Caco-2 (cell line): ENCODE data around the gene IQGAP1. TPM values are rescaled to one million over a fixed set of nuclear protein-coding genes. Genes with fewer than 3 reads are reported as not detected.
A peak's percentile ranks its signal among the peaks of the same experiment; 100 is the strongest.
"Not testable (repeated sequence)": the region's sequence is repeated elsewhere in the genome, so short reads cannot be mapped to it uniquely, and the experiment has no call there.

Source experiments
- BruUV-seq: library from RNA; stranded (reverse); fragments of 400-500 nt; replicated peaks from 2 replicates; lab custom pipeline; 2021; lab: Mats Ljungman, UMichigan
- CTCF ChIA-PET: fragments of 300-600 bp; sonication (Branson Sonifier 250); formaldehyde crosslinking; loops from one replicate; lab custom pipeline; 2022; ENCODE audit warnings: antibody characterized with exemption; lab: Charles Lee
- POLR2A ChIA-PET: fragments of 300-600 bp; sonication (Branson Sonifier 250); formaldehyde crosslinking; loops from one replicate; lab custom pipeline; 2022; ENCODE audit warnings: antibody characterized with exemption; lab: Charles Lee
- DNase-seq, 2 experiments: peaks; one replicate each; pipeline versions ENCODE4 v3.0.0 to v3.0.0-alpha.2; 2020 to 2022
- H3K27me3 ChIP-seq: replicated peaks from 2 replicates; pipeline ENCODE4 v1.6.0; 2011; ENCODE audit warnings: low read length; ENCODE audit not compliant: control insufficient read depth, insufficient read depth
- H3K36me3 ChIP-seq: 2 replicates; pipeline ENCODE4 v1.5.1; 2011; ENCODE audit warnings: low read length; ENCODE audit not compliant: control insufficient read depth, insufficient read depth
- H3K4me1 ChIP-seq: fragments of 250-450 bp; sonication (Bioruptor Pico); 2 replicates; pipeline ENCODE4 v1.5.1; 2020; ENCODE audit warnings: mild to moderate bottlenecking
- H3K4me3 ChIP-seq: 2 replicates; pipeline ENCODE4 v1.5.1; 2011; ENCODE audit warnings: low read depth, mild to moderate bottlenecking, control low read depth, low read length
- H3K9me3 ChIP-seq: fragments of 250-450 bp; sonication (Bioruptor Pico); 2 replicates; pipeline ENCODE4 v1.5.1; 2020; ENCODE audit warnings: mild to moderate bottlenecking, moderate library complexity
- H3K27ac Mint-ChIP-seq: one replicate; pipeline ENCODE4 v1.8.0; 2022; ENCODE audit warnings: mixed read lengths; ENCODE audit not compliant: unreplicated experiment
- H3K27me3 Mint-ChIP-seq: one replicate; pipeline ENCODE4 v1.8.0; 2022; ENCODE audit warnings: mixed read lengths; ENCODE audit not compliant: insufficient read depth, unreplicated experiment
- H3K36me3 Mint-ChIP-seq: one replicate; pipeline ENCODE4 v1.8.0; 2022; ENCODE audit warnings: mild to moderate bottlenecking, mixed read lengths; ENCODE audit not compliant: insufficient read depth, unreplicated experiment
- H3K4me1 Mint-ChIP-seq: one replicate; pipeline ENCODE4 v1.8.0; 2022; ENCODE audit warnings: low read depth, mixed read lengths; ENCODE audit not compliant: unreplicated experiment
- H3K4me3 Mint-ChIP-seq: one replicate; pipeline ENCODE4 v1.8.0; 2022; ENCODE audit warnings: mild to moderate bottlenecking, moderate library complexity, mixed read lengths; ENCODE audit not compliant: unreplicated experiment
- H3K9me3 Mint-ChIP-seq: one replicate; pipeline ENCODE4 v1.8.0; 2022; ENCODE audit warnings: mixed read lengths; ENCODE audit not compliant: unreplicated experiment
- intact Hi-C: fragments of 100-400 bp; cut with micrococcal nuclease; formaldehyde crosslinking; loops from one replicate; pipeline ENCODE4 v1.10.0; 2022; ENCODE audit not compliant: unreplicated experiment
- total RNA-seq: library from RNA; stranded (reverse); gene quantifications from 2 replicates; pipeline ENCODE4 v1.2.3, GENCODE V29; 2022
- TF ChIP-seq, protein P1 (sequence below), 2 experiments: fragments of 200-600 bp in 1 of 2; IDR thresholded peaks; 1 replicate in 1 of 2; 2 replicates in 1 of 2; pipeline versions ENCODE4 v1.5.1 to v1.8.0; 2011 to 2022; ENCODE audit warnings: antibody characterized with exemption in 1 of 2, control low read depth in 1 of 2, inconsistent platforms in 1 of 2, low read depth in 1 of 2, low read length in 1 of 2, mild to moderate bottlenecking in 1 of 2, moderate library complexity in 1 of 2; ENCODE audit not compliant: insufficient read depth in 1 of 2, severe bottlenecking in 1 of 2, unreplicated experiment in 1 of 2

Gene IQGAP1
- total RNA-seq, 1 experiment from 2014 or later, result 142 TPM

DNA sequence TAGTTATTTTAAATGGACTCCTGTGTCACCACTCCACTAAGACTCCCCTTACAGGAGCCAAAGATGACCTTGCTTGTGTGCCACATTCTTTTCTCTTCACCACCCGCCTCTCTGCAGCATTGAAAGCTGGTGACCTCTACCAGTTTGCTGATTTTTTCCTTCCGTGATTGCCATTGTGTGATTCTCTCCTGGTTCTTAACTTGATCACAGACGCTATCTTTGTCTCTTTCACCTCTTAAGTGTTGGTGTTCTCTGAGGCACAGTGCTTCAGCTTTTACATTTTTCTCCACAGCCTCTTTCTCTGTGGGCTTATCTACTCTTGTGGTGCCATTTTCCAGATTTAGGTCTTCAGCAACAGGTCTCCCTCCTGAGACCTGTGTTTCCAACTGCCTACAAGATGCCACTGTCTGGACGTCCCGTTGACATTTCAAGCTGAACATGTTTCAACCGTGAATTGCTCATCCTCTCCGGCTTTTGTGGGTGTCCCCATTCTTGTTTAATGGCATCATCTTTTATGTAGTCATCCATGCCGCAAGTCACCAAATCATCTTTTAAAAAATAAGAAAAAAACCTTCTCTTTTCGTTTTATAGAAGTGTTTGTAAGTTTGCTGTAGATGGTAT lies 26.5 kb downstream of the IQGAP1 start:
- Mint-ChIP-seq H3K4me1 (peaks cover 51% of the 10 kb centered on the region), H3K9me3 (no peaks in the 10 kb centered on the region), H3K27me3 (no peaks in the 10 kb centered on the region), H3K4me3 (peak overlapping the region; percentile 59), H3K36me3 (peaks cover 35% of the 10 kb centered on the region), H3K27ac (peak overlapping the region; percentile 88)
- intact Hi-C loops, result no loop called here
- no TSS peak for BruUV-seq
- ChIA-PET CTCF (no interaction called here), POLR2A (interaction anchor here (0.6 to 1.6 kb wide), 4 partner anchors 21 to 445 kb away, joined by 3 to 6 read pairs (median 4); partner anchors contain the start of genes IQGAP1 and ZNF774)
- Histone ChIP-seq H3K4me3 (no peak overlapping the region), H3K4me1 (peaks cover 50% of the 10 kb centered on the region), H3K36me3 (no peaks in the 10 kb centered on the region), H3K9me3 (no peaks in the 10 kb centered on the region), H3K27me3 (no peaks in the 10 kb centered on the region)
- TF ChIP-seq, protein P1, sequence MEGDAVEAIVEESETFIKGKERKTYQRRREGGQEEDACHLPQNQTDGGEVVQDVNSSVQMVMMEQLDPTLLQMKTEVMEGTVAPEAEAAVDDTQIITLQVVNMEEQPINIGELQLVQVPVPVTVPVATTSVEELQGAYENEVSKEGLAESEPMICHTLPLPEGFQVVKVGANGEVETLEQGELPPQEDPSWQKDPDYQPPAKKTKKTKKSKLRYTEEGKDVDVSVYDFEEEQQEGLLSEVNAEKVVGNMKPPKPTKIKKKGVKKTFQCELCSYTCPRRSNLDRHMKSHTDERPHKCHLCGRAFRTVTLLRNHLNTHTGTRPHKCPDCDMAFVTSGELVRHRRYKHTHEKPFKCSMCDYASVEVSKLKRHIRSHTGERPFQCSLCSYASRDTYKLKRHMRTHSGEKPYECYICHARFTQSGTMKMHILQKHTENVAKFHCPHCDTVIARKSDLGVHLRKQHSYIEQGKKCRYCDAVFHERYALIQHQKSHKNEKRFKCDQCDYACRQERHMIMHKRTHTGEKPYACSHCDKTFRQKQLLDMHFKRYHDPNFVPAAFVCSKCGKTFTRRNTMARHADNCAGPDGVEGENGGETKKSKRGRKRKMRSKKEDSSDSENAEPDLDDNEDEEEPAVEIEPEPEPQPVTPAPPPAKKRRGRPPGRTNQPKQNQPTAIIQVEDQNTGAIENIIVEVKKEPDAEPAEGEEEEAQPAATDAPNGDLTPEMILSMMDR (IDR thresholded peaks at IDR 0.05; ENCODE audit: insufficient read depth in 1 of 2, low read depth in 1 of 2, low read length in 1 of 2, severe bottlenecking in 1 of 2, unreplicated experiment in 1 of 2), result no peak
- DNase-seq, result no peak

DNA sequence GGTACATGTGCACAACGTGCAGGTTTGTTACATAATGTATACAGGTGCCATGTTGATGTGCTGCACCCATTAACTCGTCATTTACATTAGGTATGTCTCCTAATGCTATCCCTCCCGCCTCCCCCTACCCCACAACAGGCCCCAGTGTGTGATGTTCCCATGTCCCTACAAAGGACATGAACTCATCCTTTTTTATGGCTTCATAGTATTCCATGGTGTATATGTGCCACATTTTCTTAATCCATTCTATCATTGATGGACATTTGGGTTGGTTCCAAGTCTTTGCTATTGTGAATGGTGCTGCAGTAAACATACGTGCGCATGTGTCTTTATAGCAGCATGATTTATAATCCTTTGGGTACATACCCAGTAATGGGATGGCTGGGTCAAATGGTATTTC lies 28.0 kb downstream of the IQGAP1 start:
- H3K36me3 ChIP-seq, H3K4me3 ChIP-seq, DNase-seq, H3K27me3 ChIP-seq, H3K9me3 ChIP-seq, H3K27me3 Mint-ChIP-seq, BruUV-seq, POLR2A ChIA-PET, H3K4me3 Mint-ChIP-seq, intact Hi-C loops, H3K9me3 Mint-ChIP-seq, CTCF ChIA-PET: not testable (repeated sequence)
- peaks cover 54% of the 10 kb centered on the region for H3K4me1 Mint-ChIP-seq
- peaks cover 54% of the 10 kb centered on the region for H3K4me1 ChIP-seq
- H3K27ac Mint-ChIP-seq, result peak overlapping the region; percentile 94
- peaks cover 27% of the 10 kb centered on the region for H3K36me3 Mint-ChIP-seq

DNA sequence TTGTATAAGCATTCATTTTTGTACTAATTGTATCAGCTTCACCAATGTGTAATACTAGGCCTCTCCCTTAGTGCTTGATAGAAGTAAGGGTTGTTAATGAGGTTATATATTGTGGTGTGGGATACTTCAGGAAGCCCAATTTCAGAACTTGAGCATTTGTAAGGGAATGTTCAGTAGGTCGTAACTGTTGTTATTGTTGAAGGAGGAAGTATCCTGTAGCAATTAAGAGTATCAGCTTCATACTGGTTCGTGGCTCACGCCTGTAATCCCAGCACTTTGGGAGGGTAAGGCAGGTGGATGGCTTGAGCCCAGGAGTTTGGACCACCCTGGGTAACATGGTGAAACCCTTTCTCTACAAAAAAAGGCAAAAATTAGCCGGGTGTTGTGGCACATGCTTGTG lies 30.6 kb downstream of the IQGAP1 start:
- Mint-ChIP-seq H3K27me3 (no peaks in the 10 kb centered on the region), H3K4me3 (no peak overlapping the region), H3K4me1 (peaks cover 33% of the 10 kb centered on the region), H3K27ac (no peak overlapping the region), H3K36me3 (peaks cover 17% of the 10 kb centered on the region), H3K9me3 (no peaks in the 10 kb centered on the region)
- no TSS peak for BruUV-seq
- TF ChIP-seq, protein P1 (IDR thresholded peaks at IDR 0.05; ENCODE audit: insufficient read depth in 1 of 2, low read depth in 1 of 2, low read length in 1 of 2, severe bottlenecking in 1 of 2, unreplicated experiment in 1 of 2), result no peak
- ChIA-PET POLR2A (no interaction called here), CTCF (no interaction called here)
- DNase-seq, result no peak
- peaks cover 39% of the 10 kb centered on the region for H3K4me1 ChIP-seq
- no peaks in the 10 kb centered on the region for H3K9me3 ChIP-seq
- intact Hi-C loops, result no loop called here
- no peaks in the 10 kb centered on the region for H3K36me3 ChIP-seq
- H3K27me3 ChIP-seq, result no peaks in the 10 kb centered on the region
- no peak overlapping the region for H3K4me3 ChIP-seq
